ENCODE data around the gene PRSS36.

- TF ChIP-seq CTCF (IDR thresholded peaks at IDR 0.05; ENCODE audit: insufficient read depth, low read length): no peak
- TF ChIP-seq REST (IDR thresholded peaks at IDR 0.05; ENCODE audit: insufficient replicate concordance, low read depth): no peak
Measured at GRCh38 chr16:31106509-31107464, 43.1 kb downstream of the PRSS36 start.

Data from HL-60 (cell line).